Neuronal stem cell (in vitro differentiated cells): ENCODE data around the gene EXOC5.
"Not testable (repeated sequence)": the region's sequence is repeated elsewhere in the genome, so short reads cannot be mapped to it uniquely, and the experiment has no call there.

Source experiments
- DNase-seq: peaks from one replicate; pipeline ENCODE4 v3.0.0-alpha.2; 2013; ENCODE audit warnings: low spot score
- H2AFZ ChIP-seq: one replicate; pipeline ENCODE4 v1.6.1; 2013; ENCODE audit warnings: mild to moderate bottlenecking, low read length, inconsistent platforms
- H2AK5ac ChIP-seq: 2 replicates; pipeline ENCODE4 v1.6.1; 2013; ENCODE audit warnings: low read depth, mild to moderate bottlenecking, inconsistent platforms, low read length, moderate library complexity, mixed read lengths
- H2BK120ac ChIP-seq: 2 replicates; pipeline ENCODE4 v1.6.1; 2013; ENCODE audit warnings: low read depth, mild to moderate bottlenecking, inconsistent platforms, low read length, moderate library complexity, mixed read lengths
- H2BK12ac ChIP-seq: one replicate; pipeline ENCODE4 v1.6.1; 2013; ENCODE audit warnings: low read length, inconsistent platforms
- H2BK15ac ChIP-seq: 2 replicates; pipeline ENCODE4 v1.6.1; 2013; ENCODE audit warnings: mild to moderate bottlenecking, low read length, inconsistent platforms, mixed read lengths
- H2BK5ac ChIP-seq: one replicate; pipeline ENCODE4 v1.6.1; 2013; ENCODE audit warnings: inconsistent platforms, mild to moderate bottlenecking, low read length, moderate library complexity
- H3K14ac ChIP-seq: one replicate; pipeline ENCODE4 v1.6.1; 2013; ENCODE audit warnings: low read length, inconsistent platforms
- H3K18ac ChIP-seq: 2 replicates; pipeline ENCODE4 v1.6.1; 2013; ENCODE audit warnings: low read length, inconsistent platforms
- H3K23ac ChIP-seq: 2 replicates; pipeline ENCODE4 v1.6.1; 2013; ENCODE audit warnings: low read depth, mild to moderate bottlenecking, mixed read lengths, low read length, inconsistent platforms; ENCODE audit not compliant: poor library complexity
- H3K27ac ChIP-seq: replicated peaks from 3 replicates; pipeline ENCODE4 v1.5.1; 2013; ENCODE audit warnings: low read length, inconsistent platforms
- H3K27me3 ChIP-seq, 3 experiments: 2 replicates each; pipeline ENCODE4 v1.6.1; 2013; ENCODE audit warnings: low read length in 3 of 3, mild to moderate bottlenecking in 2 of 3, inconsistent platforms in 1 of 3, low read depth in 1 of 3, mixed read lengths in 1 of 3, moderate library complexity in 1 of 3; ENCODE audit not compliant: control insufficient read depth in 3 of 3, insufficient read depth in 3 of 3
- H3K36me3 ChIP-seq, 2 donors: replicated peaks in 1 of 2; 2 replicates each; pipeline ENCODE4 v1.6.1; 2013; ENCODE audit warnings: low read length in 2 of 2; ENCODE audit not compliant: control insufficient read depth in 2 of 2, insufficient read depth in 2 of 2
- H3K4ac ChIP-seq: 2 replicates; pipeline ENCODE4 v1.6.1; 2013; ENCODE audit warnings: inconsistent platforms, mild to moderate bottlenecking, low read length, moderate library complexity
- H3K4me1 ChIP-seq, 2 donors: 1 replicate in 1 of 2; 2 replicates in 1 of 2; pipeline ENCODE4 v1.6.1; 2013; ENCODE audit warnings: low read length in 2 of 2, low read depth in 1 of 2; ENCODE audit not compliant: control insufficient read depth in 2 of 2, insufficient read depth in 1 of 2
- H3K4me2 ChIP-seq: one replicate; pipeline ENCODE4 v1.6.1; 2013; ENCODE audit warnings: mild to moderate bottlenecking, low read length, inconsistent platforms; ENCODE audit not compliant: insufficient read depth, poor library complexity, severe bottlenecking
- H3K4me3 ChIP-seq, 2 donors: 2 replicates each; pipeline ENCODE4 v1.5.1; 2013; ENCODE audit warnings: low read length in 2 of 2, mild to moderate bottlenecking in 2 of 2, inconsistent platforms in 1 of 2, moderate library complexity in 1 of 2
- H3K79me1 ChIP-seq: one replicate; pipeline ENCODE4 v1.6.1; 2013; ENCODE audit warnings: low read depth, mild to moderate bottlenecking, inconsistent platforms, low read length, moderate library complexity
- H3K9ac ChIP-seq: one replicate; pipeline ENCODE4 v1.6.1; 2013; ENCODE audit warnings: mild to moderate bottlenecking, low read depth, low read length, inconsistent platforms; ENCODE audit not compliant: poor library complexity
- H3K9me3 ChIP-seq, 2 donors: replicated peaks in 1 of 2; 2 replicates each; pipeline versions ENCODE3 to v1.6.1; 2013; ENCODE audit warnings: low read length in 2 of 2, mild to moderate bottlenecking in 2 of 2, inconsistent platforms in 1 of 2, low read depth in 1 of 2, mixed read lengths in 1 of 2, moderate library complexity in 1 of 2; ENCODE audit not compliant: control insufficient read depth in 2 of 2, insufficient read depth in 1 of 2
- H4K8ac ChIP-seq: one replicate; pipeline ENCODE4 v1.6.1; 2013; ENCODE audit warnings: low read depth, mild to moderate bottlenecking, inconsistent platforms, low read length, moderate library complexity
- H4K91ac ChIP-seq: one replicate; pipeline ENCODE4 v1.6.1; 2013; ENCODE audit warnings: low read length, low read depth, mild to moderate bottlenecking, inconsistent platforms; ENCODE audit not compliant: poor library complexity
- WGBS, 2 donors: extraction: QIAGEN DNeasy Blood & Tissue Kit; methylation state at CpG; one replicate each; pipeline ENCODE4 v1.1.7; 2013; ENCODE audit warnings: missing lambda C conversion rate in 2 of 2, mixed read lengths in 1 of 2; ENCODE audit not compliant: insufficient read length in 2 of 2, insufficient replicate concordance in 1 of 2; ENCODE audit errors: extremely low coverage in 2 of 2; 5-methylcytosine and 5-hydroxymethylcytosine counted together

The EXOC5 gene

DNA sequence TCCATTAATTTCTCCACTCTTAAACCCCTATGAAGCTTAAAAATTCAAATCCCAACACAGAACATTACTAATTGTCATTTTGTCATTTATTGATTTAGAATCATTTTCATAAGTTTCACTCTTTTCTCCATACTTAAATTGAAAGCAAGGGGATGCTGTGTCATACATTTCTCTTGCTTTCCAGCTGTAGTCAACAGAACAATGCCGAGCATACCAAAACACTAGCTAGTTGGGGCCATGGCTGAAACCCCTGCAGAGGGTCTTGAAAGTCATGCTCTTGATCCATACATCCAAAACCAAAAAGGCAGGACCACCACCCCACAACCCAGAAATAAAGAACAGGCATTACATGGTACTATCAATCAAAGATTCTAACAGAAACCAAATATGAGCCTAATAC, 9.0 kb downstream of the EXOC5 start:
- no peak overlapping the region for H3K18ac ChIP-seq
- H3K23ac ChIP-seq, result no peak overlapping the region
- H3K9ac ChIP-seq, result no peak overlapping the region
- no CpG with 5 or more reads among the region's 1 CpG for WGBS, 2 donors
- peaks cover 0 to 5% of the 10 kb centered on the region in 2 donors for H3K4me1 ChIP-seq
- H3K27me3 ChIP-seq, result no peaks in the 10 kb centered on the region
- no peak overlapping the region for H2BK120ac ChIP-seq
- H2BK5ac ChIP-seq, result no peak overlapping the region
- no peak overlapping the region for H2AFZ ChIP-seq
- H2AK5ac ChIP-seq, result no peak overlapping the region
- H3K14ac ChIP-seq, result no peak overlapping the region
- H3K4me2 ChIP-seq, result no peak overlapping the region
- no peak overlapping the region for H3K4me3 ChIP-seq
- peaks cover 0 to 11% of the 10 kb centered on the region in 2 donors for H3K9me3 ChIP-seq
- no peak overlapping the region for H4K8ac ChIP-seq
- no peak overlapping the region for H3K4ac ChIP-seq
- DNase-seq, result no peak
- H3K27ac ChIP-seq, result no peak overlapping the region
- H2BK12ac ChIP-seq, result no peak overlapping the region
- H3K36me3 ChIP-seq, result peaks cover 3 to 56% of the 10 kb centered on the region in 2 donors
- H2BK15ac ChIP-seq, result no peak overlapping the region
- peaks cover 13% of the 10 kb centered on the region for H3K79me1 ChIP-seq
- no peak overlapping the region for H4K91ac ChIP-seq

DNA sequence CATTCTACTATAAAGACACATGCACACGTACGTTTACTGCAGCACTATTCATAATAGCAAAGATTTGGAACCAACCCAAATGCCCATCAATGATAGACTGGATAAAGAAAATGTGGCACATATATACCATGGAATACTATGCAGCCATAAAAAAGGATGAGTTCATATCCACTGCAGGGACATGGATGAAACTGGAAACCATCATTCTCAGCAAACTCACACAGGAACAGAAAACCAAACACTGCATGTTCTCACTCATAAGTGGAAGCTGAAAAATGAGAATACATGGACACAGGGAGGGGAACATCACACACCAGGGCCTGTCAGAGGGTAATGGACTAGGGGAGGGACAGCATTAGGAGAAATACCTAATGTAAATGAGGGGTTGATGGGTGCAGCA, 10.5 kb downstream of the EXOC5 start:
- not testable (repeated sequence) for H3K4me1 ChIP-seq, H3K27ac ChIP-seq, H2BK15ac ChIP-seq, H3K9ac ChIP-seq, H3K27me3 ChIP-seq, H2BK120ac ChIP-seq, H2AK5ac ChIP-seq, H3K23ac ChIP-seq, H3K14ac ChIP-seq, H3K4ac ChIP-seq, H2BK12ac ChIP-seq, H2AFZ ChIP-seq, H3K18ac ChIP-seq, H3K4me3 ChIP-seq, H4K91ac ChIP-seq, DNase-seq, H2BK5ac ChIP-seq, H3K4me2 ChIP-seq, H4K8ac ChIP-seq
- Histone ChIP-seq H3K79me1 (peaks cover 12% of the 10 kb centered on the region), H3K36me3 (peaks cover 3 to 60% of the 10 kb centered on the region in 2 donors), H3K9me3 (peaks cover 0 to 11% of the 10 kb centered on the region in 2 donors)
- WGBS, 2 donors, result no CpG with 5 or more reads among the region's 2 CpGs

DNA sequence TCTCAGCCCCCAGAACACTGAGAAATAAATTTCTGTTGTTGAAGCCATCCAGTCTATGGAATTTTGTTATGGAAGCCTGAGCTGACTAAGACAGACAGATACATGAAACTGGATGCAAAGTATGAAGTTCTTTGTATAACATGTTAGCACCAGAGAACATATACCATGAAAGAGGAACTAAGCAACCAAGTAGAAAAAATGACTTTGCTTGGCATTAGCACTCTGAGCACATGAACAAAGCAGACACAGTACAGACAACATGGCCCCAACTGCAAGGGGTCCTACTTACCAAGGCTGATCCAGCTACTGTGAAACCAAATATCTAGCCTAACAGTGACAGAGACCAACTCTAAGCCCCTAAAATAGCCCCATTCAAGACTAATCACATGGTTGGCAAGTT, 13.8 kb downstream of the EXOC5 start:
- no peak overlapping the region for H2BK12ac ChIP-seq
- H3K4me2 ChIP-seq, result no peak overlapping the region
- no peak overlapping the region for H2BK15ac ChIP-seq
- H3K18ac ChIP-seq, result no peak overlapping the region
- H3K4ac ChIP-seq, result no peak overlapping the region
- peaks cover 0 to 4% of the 10 kb centered on the region in 2 donors for H3K4me1 ChIP-seq
- H3K36me3 ChIP-seq, result peaks cover 3 to 55% of the 10 kb centered on the region in 2 donors
- no peak overlapping the region for H4K91ac ChIP-seq
- H2BK120ac ChIP-seq, result no peak overlapping the region
- H4K8ac ChIP-seq, result no peak overlapping the region
- H2AK5ac ChIP-seq, result no peak overlapping the region
- no peak overlapping the region for H2BK5ac ChIP-seq
- peaks cover 9% of the 10 kb centered on the region for H3K79me1 ChIP-seq
- H3K4me3 ChIP-seq, result no peak overlapping the region
- H3K9me3 ChIP-seq, result peaks cover 0 to 11% of the 10 kb centered on the region in 2 donors
- no peak overlapping the region for H2AFZ ChIP-seq
- H3K9ac ChIP-seq, result no peak overlapping the region
- no peak overlapping the region for H3K23ac ChIP-seq
- no peaks in the 10 kb centered on the region for H3K27me3 ChIP-seq
- no peak overlapping the region for H3K27ac ChIP-seq
- H3K14ac ChIP-seq, result no peak overlapping the region
- DNase-seq, result no peak

DNA sequence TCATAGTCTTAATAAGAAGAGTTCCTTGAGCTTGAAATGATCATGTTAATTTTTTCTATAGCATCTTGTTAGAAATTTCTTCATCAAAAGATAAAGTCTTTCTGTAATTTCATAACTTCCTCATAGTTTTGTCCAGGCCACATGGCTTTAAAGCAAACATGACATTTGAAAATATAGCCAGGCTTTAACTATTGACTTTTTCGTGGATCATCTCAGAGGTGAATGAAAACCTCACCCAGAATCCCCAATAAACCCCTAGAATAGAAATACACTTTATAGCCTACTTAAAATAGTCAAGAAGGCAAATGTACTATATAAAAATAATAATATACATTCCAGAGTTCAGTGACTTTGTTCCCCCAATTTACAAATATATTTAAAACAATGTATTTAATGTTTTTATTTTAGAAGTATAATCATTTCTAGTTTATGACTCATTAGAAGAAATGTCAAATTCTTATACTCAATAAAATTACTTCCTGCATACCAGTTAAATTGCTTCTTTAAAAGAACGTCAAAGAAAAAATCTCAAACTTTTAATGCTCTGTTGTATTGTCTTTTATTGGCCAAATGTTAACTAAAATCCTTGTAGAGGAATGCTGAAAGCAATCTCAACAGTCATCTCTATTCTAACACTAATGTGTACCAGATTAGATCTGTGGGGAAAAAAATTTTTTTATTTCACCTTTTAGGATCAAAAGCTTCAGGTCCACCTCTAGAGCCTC, 21.6 kb downstream of the EXOC5 start:
- Histone ChIP-seq H3K4ac (no peak overlapping the region), H3K27me3 (no peaks in the 10 kb centered on the region), H3K4me2 (no peak overlapping the region), H3K18ac (no peak overlapping the region), H3K36me3 (peaks cover 0 to 60% of the 10 kb centered on the region in 2 donors), H2BK120ac (no peak overlapping the region), H3K79me1 (no peaks in the 10 kb centered on the region), H4K91ac (no peak overlapping the region), H2BK12ac (no peak overlapping the region), H2AK5ac (no peak overlapping the region), H4K8ac (no peak overlapping the region), H3K4me1 (no peaks in the 10 kb centered on the region), H2BK5ac (no peak overlapping the region), H3K9me3 (no peaks in the 10 kb centered on the region), H3K4me3 (no peak overlapping the region), H2BK15ac (no peak overlapping the region), H2AFZ (no peak overlapping the region), H3K9ac (no peak overlapping the region), H3K23ac (no peak overlapping the region), H3K14ac (no peak overlapping the region), H3K27ac (no peak overlapping the region)
- no CpG with 5 or more reads among the region's 2 CpGs for WGBS, 2 donors
- no peak for DNase-seq
